ENCODE results near the gene ADTRP. TPM values are rescaled to one million over a fixed set of nuclear protein-coding genes. Genes with fewer than 3 reads are reported as not detected.

ADTRP gene
- total and polyA plus RNA-seq, 12 donors, result 0.20 to 1.1 (median 0.35) TPM; not detected in 5

DNA sequence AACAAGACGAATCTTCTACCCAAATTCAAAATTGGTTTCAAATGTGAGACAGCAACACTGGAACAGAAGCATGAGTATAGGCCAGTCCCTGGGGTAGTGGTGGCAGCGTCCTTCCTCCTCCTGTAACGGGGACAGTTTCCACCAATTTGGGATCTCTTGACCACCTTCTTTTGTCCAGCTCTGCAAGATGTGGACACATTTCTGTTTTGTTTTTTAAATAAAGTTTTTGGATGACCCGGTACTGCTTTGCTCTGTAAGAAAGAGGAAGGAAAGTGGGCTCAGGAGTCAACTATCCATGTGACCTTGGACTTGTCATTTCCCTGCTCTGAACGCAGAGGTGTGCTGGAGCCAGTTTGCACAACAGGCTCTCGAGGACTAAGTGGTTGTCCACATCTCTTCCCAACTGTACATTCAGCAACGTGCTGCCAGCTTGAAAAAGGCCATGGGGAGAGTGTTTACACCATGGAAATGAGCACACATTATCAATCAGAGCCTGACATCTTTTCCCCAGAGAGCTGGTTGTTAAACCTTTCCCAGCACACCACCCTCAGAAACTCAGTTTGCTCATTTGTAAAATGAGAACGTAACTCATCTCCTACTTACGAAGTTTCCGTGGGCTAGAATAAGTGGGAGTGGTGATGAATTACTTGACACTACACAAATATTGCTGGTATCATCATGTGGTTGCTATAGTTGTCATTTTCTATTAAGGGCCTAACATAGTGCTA lies 66.5 kb downstream of the ADTRP start:
- Histone ChIP-seq H3K36me3 (replicated peaks in 1 of 2) (no peaks in the 10 kb centered on the region), H3K4me1 (replicated peaks in 1 of 2) (no peaks in the 10 kb centered on the region), H3K27me3 (no peaks in the 10 kb centered on the region), H3K9me3 (replicated peaks in 1 of 3) (no peaks in the 10 kb centered on the region), H3K27ac (no peak overlapping the region), H3K4me3 (no peak overlapping the region)
- no peak for DNase-seq
- TF ChIP-seq CTCF (IDR thresholded peaks at IDR 0.05) (no peak), POLR2A (IDR thresholded peaks at IDR 0.05) (no peak)
- intact Hi-C loops (cut with DNase I), result no loop called here
- WGBS, 4 donors, result 65 to 73% (median 66%) methylated on average over 10 of the region's 10 CpGs

- TF ChIP-seq POLR2A (IDR thresholded peaks at IDR 0.05) (no peak), CTCF (IDR thresholded peaks at IDR 0.05) (no peak)
- Histone ChIP-seq H3K27ac (no peak overlapping the region), H3K9me3 (replicated peaks in 1 of 3) (no peaks in the 10 kb centered on the region)
These were observed 67.3 kb downstream of the ADTRP start for GRCh38 chr6:11711003-11711983.

GRCh38 chr6:11710311-11710761 lies 68.3 kb downstream of the ADTRP start:
- no peaks in the 10 kb centered on the region for H3K36me3 ChIP-seq (replicated peaks in 1 of 2)
- H3K27me3 ChIP-seq, result no peaks in the 10 kb centered on the region
- TF ChIP-seq CTCF (IDR thresholded peaks at IDR 0.05), result no peak
- TF ChIP-seq POLR2A (IDR thresholded peaks at IDR 0.05), result no peak
- H3K4me3 ChIP-seq, result no peak overlapping the region
- H3K4me1 ChIP-seq (replicated peaks in 1 of 2), result no peaks in the 10 kb centered on the region
- H3K27ac ChIP-seq, result no peak overlapping the region
- no peaks in the 10 kb centered on the region for H3K9me3 ChIP-seq (replicated peaks in 1 of 3)
- WGBS, 4 donors, result 70 to 83% (median 80%) methylated on average over 9 of the region's 9 CpGs
- DNase-seq, result no peak
- intact Hi-C loops (cut with DNase I), result no loop called here

More at GRCh38 chr6:11711003-11711983, 67.3 kb downstream of the ADTRP start:
- 74 to 80% (median 78%) methylated on average over 21 of the region's 21 CpGs for WGBS, 4 donors
- intact Hi-C loops (cut with DNase I), result no loop called here
- Histone ChIP-seq H3K27me3 (no peaks in the 10 kb centered on the region), H3K4me3 (no peak overlapping the region), H3K36me3 (replicated peaks in 1 of 2) (no peaks in the 10 kb centered on the region), H3K4me1 (replicated peaks in 1 of 2) (no peaks in the 10 kb centered on the region)
- DNase-seq, result no peak

DNA sequence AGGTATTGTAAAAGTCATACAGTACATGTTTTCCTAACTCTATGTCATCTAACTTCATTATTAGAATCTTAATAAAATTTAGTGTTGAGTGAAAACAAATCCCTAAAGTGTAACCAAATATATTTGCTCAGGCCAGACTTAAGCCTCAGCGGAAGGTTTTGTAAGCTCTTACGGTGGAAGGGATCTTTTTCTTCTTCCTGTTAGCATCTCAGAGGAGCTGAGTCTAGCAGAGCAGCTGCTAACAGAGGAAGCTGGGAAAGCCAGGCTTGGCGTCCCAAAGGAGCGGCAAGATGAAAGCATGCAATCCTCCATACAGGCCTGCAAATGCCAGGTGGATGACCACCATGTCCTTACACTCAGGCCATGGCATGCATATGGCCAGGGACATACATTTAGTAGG lies 72.4 kb downstream of the ADTRP start:
- TF ChIP-seq POLR2A (IDR thresholded peaks at IDR 0.05) (no peak), CTCF (IDR thresholded peaks at IDR 0.05) (no peak)
- Histone ChIP-seq H3K4me1 (replicated peaks in 1 of 2) (no peaks in the 10 kb centered on the region), H3K9me3 (replicated peaks in 1 of 3) (no peaks in the 10 kb centered on the region), H3K4me3 (no peak overlapping the region), H3K27ac (no peak overlapping the region), H3K36me3 (replicated peaks in 1 of 2) (no peaks in the 10 kb centered on the region), H3K27me3 (no peaks in the 10 kb centered on the region)
- WGBS, 4 donors, result 83 to 93% (median 91%) methylated on average over 4 of the region's 4 CpGs
- intact Hi-C loops (cut with DNase I), result loop anchor here in 1 of 2 donors (10.0 kb wide), 1 partner anchor 309 kb away; the partner anchor contains the start of gene HIVEP1
- no peak for DNase-seq
